NCI-H1417 treated with DMSO at 0.1 percent for 48 hours (cell line): ENCODE measurements around the gene ZNF503.

Source experiments
- DNase-seq: peaks from one replicate; lab custom pipeline; 2025; lab: John Stamatoyannopoulos, UW

The ZNF503 gene

DNA sequence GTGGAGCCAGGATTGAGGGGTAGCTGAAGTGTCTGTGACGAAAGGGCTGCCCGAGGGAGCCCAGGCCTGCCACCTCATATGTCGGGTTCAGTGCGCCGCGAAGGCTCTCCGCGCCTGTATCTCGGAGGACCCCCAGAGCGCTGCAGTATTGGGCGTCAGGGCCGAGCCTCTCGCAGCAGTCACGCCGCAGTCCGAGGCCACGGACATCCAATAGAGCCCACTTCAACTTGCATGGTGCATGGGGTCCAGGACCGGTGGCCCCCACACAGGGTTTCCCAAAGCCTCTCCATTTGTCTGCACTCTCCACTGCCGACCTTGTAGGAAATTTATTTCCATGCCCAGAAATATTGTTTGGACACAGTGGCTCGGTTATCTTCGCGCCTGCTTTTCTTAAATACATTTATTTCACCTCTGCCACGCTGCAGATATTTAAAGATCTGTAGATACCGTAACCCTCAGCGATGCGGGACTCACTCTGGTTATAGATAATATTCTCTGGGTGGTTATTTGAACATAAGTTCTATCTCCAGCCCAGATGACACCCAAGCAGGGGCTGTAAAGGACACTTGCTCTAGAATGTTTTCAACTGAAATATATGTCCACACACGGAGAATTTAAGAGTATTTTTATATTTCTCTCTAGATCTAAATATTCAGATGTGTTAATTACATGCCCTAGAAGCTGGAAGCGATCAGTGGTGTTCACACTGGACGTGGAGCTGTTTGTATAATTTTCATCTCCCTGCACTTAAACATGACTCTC, 5.1 kb upstream of the ZNF503 start:
- no peak for DNase-seq

DNA sequence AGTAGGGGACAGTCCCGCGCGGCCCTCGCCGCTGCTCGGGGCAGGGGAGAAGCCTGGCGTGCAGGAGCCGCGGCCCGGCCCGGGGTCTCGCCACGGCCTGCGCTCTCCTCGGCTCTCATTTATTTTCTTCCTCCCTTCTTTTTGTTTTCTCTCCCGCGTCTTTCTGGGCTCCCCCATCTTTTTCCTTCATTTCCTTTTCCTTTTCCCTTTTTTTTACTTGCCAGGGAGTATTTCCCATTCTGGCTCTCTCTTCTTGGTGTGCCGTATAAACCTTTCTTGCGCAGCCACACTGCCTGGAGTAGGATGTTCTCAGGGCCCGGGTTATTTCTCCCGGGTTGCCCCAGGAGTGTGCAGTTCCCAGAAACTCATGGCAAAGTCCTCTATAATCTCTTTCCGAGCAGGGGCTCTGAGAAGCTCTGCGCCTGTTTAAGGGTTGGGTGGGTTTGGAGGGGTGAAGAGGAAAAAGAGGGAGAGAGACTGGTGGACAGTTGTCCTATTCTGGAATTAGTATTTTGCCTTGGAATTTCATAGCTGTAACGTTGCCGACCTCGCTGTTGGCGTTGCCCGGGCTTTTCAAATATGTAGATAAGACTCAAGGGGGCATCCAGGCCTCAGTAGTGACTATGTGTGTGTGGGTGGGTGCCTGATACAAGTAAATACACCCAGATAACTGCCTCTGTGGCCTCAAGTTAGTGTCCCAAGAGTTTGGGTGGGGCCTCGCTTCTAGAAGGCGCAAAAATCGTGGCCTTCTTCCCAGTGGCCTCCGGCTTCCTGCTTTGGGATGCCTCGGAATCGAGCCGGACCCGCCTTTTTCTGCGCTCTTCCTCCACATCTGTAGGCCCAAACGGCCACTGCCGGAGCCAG, 4.3 kb upstream of the ZNF503 start:
- no peak for DNase-seq

DNA sequence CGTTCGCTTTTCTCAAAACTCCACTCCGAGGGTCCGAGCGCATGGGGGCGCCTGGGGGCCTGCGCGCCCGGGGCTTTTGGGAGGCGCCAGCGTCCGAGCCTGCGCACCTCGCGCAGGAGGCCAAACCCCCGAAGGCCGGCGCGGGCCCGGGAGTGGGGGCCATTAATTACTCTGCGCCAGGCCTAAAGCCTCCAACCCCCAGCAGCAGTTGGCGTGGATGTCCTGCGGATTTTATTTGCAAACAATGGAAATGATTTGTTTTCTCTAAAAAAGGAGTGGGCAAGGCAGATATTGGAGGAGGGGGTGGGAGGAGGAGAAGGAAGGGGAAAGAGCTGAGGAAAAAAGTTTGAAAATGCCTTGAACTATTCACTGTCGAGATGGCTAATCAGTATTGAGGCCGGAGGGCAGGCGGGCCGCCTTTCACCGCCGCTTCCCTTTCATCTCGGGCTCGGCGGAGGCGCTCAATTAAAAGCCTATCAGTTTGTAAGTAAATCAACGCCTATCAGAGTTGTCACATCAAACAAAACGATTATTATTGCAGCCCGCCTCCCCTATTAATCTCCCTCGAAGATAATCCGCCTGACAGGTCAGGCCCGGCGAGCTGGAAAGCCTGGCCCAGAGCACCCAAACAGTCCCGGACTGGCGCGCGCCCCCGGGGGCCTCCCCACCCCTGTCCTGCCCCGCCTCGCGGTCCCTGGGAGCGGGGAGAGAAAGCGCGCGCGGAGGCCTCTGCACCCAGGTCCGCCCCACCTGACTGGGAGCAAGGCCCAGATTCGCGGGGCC, 3.4 kb upstream of the ZNF503 start:
- no peak for DNase-seq

DNA sequence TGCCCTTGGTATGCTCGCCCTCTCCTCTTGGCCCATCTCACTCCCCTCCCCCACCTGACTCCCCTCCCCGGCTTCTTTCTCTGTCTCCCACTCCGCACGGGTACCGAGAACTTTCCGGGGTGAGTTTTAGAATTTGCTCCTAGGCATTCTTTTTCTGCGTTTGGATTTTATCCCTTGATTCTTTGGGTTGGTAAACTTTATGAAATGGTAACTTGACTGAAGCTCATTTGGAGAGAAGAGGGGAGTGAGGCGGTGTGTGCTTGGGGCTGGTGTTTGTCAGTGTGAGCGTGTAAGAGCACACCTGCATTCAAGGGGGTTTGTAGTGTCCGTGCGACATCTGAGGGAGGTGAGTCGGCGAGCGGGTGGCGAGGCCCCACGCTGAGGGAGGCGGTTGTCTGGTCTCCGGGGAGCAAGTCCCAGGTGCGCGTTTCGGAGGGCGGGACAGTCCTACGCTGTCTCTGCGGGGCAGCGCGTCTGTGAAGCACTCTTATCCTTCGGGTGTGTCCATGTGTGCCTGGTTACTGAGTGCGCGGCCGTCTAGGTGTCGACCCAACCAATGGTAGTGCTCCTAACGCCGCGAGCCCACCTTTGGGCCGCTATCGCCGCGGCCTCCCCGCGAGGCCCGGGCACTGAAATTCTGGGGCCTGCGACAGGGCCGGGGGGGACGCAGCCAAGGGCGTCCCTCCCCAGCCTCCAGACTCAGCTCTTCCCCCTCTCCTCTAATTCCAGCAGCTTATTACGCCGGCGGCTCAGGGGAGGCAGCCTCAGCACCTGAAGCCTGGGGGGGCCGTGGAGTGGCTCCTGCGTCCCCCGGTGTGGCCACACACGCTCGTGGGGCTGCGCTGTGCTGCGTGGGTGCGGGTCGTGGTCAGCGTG, 2.6 kb upstream of the ZNF503 start:
- no peak for DNase-seq

DNA sequence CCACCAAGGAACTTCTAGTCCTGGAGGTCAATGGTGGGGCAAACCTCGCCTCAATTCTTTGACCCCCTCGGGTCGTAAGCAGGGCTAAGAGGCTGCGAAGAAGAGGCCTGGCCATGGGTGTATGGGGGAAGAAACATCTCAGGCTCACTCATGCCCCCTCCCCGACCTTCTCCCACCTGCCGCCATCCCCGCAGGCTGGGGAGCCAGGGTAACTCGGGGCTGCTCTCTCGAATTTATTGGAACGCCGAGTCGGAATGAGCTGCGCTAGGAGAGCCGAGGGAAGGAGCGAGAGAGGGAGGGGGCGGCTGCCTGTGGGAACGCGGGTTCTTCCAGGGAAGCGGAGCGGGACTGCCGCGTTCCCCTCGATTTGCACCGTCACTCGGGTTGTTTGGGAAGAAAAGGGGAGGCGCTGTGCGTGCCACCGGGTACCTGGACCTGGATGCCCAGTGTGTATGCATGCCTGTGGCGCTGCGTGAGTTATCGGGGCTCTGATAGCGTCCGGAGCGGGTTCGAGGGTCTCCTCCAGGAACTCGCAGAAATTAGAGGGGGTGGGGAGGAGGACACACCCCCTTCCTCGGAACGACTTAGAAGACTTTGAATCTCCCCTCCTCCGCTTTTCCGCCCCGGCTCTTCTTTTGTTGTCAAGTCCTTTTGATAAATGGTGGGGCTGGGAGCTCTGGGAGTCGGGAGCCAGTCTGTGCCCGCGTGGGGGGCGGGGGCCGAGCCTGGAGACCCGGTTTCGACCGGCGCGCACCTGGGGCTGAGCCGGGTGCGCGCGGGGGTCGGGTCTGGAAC, 1.8 kb upstream of the ZNF503 start:
- no peak for DNase-seq

DNA sequence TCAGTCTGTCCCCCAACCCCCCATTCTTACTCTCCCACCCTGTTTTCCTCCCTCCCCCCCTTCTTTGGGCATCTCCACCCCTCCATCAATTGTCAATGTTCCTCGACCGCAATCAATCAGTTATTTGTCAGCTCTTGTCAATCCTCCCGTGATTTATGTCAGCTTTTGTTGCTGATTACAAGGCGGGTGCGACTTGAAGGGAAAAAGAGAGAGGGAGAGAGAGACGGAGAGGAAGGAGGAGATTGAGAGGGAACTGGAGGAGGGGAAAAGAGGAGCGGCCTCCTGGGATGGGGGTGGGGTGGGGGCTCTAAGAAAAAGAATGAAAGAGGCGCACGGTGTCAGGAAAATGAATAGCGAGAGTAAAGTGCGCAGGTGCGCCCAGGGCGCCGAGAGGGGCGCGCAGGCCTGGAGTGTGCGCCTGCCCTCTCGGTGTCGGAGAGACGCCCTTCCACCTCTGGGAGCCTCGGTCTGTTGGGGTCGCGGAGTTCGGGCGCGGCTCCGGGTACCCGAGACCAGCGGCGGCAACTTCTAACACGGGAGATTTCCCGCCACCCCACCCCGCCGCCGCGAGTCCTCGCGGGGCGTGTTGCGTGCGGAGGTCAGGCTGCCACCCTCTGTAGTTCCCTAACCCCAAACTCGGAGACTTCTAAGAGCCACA, 1.1 kb upstream of the ZNF503 start:
- DNase-seq: no peak

DNA sequence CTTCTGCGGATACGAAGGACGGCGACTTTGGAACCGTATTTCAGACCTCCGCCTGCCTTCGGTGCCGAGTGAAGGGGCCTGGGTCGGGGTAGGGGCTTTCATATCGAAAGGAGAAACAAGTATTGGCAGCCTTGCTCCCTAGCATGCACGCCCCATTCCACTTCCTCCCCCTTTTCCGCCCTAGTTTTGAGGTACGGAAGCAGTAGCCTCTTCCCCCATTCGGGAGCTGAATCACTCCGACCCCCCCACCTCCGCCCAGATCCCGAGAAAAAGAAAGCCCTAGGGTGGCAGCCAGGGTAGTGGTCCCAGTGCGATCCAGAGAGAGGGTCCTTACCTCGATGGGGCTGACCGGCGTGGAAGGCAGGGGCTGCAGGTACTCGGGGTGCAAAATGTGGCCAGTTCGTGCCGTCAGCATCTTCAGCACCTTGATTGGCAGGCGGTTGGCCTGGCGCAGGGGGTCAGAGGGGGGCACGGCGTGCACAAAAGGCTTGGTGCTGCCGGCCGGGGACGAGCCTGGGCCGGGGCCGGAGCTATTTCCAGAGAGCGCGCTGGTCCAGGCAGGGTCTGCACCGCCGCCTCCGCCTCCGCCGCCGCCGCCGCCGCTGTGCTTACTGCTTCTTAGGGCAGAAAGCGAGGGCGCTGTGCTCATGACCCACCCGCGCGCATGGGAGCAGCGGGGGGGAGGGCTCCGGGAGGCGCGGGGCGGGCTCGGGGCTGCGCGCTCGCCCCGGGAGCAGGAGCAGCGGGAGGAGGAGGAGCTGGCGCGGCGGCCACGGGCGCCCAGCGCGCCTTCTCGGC, 594 bp downstream of the ZNF503 start:
- no peak for DNase-seq

DNA sequence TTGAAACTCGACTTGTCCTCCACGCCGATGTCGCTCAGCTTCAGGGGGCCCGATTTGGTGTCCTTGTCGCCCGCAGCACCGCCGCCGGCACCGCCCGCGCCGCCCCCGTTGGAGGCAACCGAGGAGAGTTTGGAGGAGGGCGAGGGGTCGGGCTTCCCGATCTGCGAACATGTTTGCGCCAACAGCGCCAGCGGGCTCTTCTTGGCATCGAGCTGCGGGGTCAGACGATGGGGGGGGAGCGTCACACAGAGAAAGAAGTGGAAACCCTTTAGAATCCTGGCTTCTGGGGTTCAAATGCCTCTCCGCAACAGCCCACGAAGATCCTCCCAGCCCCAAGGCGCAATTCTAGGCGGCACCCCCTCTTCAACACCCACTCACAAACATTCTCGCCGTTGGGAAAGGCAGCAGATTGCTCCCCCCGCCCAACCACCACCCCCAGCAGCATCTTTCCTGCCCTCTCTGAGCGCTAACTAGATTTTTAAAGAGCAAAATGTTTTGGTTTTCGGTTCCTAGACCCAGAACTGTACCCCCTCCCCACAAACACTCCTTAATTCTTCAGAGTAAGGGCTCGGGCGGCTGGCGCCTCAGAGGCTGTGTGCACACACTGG, 1.3 kb downstream of the ZNF503 start:
- no peak for DNase-seq

DNA sequence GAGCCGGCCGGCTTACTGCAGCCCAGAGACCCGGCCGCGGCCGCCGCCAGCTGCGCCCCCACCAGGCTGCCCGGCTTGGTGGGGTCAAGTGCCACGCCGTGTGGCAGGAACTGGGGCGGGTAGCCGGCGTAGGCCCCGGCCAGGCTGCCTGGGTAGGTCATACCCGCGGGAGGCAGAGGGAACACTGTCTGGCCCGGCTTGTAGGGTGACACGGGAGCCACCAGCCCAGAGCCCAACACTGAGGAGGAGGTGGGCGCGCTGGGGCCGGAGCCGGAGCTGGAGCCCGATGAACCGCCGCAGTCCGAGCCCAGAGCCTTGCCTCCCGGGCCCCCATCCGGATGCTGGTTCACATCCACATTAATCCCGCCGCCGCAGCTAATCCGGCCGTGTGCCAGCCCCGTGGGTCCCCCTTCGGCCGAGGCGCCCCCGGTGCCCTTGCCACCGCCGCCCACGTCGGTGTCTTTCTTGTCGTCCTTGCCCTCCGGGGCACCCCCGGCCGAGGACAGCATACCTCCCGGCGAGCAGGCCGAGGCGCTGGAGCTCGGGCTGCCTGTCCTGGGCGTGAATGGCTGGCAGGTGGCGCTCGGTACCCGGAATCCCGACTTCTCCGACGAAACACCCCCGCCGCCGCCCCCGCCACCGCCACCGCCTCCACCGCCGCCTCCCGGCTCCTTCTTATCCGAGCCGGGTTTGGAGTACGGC, 2.0 kb downstream of the ZNF503 start:
- no peak for DNase-seq

DNA sequence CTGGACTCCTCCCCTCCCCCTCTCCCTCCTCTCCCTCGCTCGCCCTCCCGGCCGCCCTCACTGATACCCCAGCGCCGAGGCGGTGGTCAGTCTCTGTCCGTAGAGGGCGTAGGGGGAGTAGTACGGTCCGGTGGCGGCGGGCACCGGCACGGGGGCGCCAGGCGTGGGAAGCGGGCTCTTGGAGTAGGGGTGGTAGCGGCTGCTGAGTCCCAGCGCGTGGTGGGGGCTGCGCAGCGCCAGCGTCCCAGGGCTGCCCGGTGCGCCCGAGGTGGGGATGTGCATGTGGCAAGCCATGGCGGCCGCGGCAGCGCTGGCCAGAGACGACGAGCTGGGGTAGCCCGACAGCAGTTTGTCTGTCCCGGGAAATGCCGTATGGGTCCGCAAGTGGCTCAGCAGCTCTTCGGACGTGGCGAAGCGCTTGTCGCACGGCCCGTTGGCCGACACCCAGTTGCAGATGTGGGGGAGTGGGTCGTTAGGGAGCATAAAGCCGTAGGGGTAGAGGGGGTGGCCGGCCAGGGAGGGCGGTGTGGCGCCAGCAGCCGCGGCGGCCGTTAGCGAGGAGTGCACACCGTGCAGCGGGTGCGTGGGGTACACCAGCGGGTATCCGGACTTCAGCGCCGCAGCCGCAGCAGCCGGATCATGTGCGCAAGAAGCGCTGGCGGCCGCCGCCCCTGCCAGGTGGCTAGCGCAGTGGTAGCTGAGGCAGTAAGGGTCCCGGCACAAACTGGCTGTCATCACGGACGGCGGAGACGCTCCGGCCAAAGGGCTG, 2.7 kb downstream of the ZNF503 start:
- no peak for DNase-seq

DNA sequence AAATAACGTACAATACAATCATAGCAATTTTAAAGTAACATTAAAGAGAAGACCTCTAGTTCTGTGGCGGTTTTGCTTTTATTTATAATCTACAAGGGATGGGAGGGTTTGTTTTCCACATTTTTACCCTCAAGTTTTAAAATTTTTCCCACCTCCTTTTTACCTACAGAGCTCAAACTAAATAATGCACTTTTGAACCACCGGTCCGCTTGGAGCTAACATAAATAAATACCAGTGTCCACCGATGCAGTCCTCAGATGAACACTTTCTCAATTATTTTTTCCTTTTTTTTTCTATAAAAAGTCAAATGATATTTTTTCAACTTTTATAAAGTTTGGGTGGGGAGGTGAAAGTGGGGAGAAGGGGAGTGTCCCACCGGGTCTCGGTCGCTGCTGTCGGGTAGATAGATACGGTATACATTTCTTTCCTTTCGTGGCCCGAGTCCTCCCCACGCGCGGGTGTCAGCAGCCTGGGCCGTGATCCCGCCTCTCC, 3.3 kb downstream of the ZNF503 start:
- no peak for DNase-seq

DNA sequence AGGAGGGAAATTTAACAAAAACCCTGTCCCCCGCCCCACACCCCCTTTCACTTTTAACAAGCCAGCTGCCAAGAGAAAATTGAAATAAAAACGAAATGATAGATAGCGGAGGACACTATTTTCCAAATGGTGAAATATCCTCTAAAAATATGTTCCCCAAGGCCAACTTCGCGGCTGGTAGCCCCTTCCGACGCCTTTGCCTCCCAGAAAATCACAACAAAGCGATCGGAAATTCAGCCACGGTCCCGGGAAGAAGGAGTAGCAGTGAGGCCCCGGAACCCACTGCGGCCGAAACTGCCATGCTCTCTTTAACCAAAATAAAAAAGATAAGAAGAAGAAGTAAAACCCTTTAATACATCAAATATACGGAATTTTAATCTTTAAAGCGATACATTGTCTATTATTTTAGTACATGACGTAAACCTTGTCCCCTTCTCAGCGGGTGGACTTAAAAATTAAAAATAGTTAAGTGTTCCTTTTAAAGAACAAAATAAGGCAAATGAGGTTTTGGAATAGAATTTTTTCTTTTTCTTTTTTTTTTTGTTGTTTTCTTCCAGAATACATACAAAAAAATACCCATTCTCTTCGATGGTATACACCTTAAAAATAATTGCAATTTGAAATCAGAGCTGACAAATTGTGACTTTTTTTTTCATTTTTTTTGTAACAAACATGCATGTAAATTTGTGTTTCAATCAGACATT, 3.9 kb downstream of the ZNF503 start:
- no peak for DNase-seq

DNA sequence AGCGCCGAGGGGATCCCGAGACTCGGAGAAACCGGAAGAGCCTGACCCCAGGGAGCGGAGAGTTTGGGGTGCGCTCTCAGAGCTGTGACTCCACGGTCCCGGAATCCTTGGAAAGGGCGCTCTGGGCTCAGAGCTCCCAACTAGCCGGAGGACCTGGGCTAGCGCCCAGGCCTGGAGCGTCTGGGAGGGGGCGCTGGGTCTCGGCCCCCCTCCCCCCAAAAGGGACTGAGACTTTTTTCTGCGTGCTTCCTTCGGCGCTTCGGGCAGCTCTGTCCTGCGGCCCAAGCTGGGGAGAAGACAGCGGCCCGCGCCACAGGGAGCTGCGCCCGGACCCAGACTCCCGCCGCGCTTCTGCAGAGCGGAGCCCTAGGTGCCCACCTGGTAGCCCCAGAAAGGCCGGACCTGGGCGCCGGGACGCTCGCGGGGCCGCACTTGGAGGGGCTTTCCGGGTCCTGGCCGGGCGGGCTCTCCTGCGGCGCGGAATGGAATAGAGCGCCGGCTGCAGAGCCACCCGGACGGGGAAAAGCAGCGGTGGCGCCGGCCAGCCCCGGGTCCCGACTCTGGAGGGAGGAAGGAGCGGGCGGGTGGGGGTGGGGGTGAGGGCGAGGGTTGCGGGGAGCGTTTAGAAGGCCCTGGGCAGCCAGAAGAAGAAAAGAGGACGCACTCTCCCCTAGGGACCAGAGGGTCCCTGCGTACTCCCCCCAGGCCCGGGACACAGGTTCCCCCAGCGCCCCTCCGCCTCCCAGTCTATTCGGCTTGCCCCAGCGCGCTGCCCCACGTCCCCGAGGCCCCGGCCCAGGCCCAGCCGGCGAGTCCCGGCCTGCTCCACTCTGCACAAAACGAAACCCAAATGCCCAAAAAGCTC, 4.7 kb downstream of the ZNF503 start:
- DNase-seq: no peak

DNA sequence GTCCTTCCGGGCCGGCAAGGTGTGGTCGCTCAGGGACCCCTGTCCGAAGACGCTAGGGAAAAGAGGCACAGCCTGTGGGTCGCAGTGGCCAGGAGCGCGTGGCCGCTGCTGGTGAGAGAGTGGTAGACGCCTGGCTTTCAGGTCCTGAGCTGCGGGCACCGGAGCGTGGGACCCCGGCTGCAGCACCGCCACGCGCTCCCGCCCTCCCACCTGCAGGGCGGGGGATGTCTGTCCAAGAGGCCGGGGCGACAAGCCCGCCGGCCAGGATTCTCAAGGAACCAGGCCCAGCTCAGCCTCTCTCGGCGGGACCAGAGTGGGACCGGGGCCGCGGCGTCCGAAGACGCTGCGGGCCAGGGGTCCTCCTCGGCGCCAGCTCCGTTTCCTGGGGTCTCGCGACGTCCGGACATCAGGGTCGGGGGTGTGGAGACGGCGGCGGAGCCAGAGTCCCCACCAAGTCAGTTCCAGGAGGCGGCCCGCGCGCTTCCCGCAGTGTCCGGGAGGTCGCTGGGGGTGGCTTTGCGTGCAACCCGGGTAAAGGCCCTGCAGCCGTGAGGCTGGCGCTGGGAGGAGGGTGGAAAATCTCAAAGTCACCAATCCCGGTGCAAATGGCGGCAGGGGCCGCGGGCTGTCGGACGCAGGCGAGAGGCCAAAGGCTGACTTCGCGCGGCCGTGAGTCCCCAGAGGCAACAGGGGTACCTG, 5.5 kb downstream of the ZNF503 start:
- no peak for DNase-seq
